Right ventricle myocardium inferior (tissue), 1 donor: ENCODE results near the gene MAPK7. TPM values are rescaled to one million over a fixed set of nuclear protein-coding genes. Genes with fewer than 3 reads are reported as not detected.
A peak's percentile ranks its signal among the peaks of the same experiment; 100 is the strongest.

Source experiments
- ATAC-seq: fragments of 200-7000 bp; cut with Tn5 transposase; one replicate; pipeline ENCODE4 v1.9.1; 2020; ENCODE audit warnings: mild to moderate bottlenecking, moderate library complexity
- DNase-seq: peaks from one replicate; pipeline ENCODE4 v3.0.0; 2021; ENCODE audit errors: missing footprints
- intact Hi-C: fragments of 100-400 bp; cut with DNase I; formaldehyde crosslinking; loops from one replicate; pipeline ENCODE4 v1.11.0; 2022
- long read RNA-seq: library from polyadenylated mRNA; unstranded; transcript quantifications from one replicate; pipeline ENCODE4 v2.0.0, GENCODE V29; 2021
- total RNA-seq: library from RNA; stranded (reverse); fragmentation: NEBNext Ultra II Directional; extraction: Animal tissue kit (Norgen Biotek cat#: 25700); gene quantifications from one replicate; pipeline ENCODE4 v1.2.1, GENCODE V29; 2021
- donor health status: DM: no; HTN: yes; CAD: no; lungs with severe emphysema.

Gene MAPK7
- 13.0 TPM for total RNA-seq
- long read RNA-seq, partial matches to known transcripts = 1 of 4 reads
- long read RNA-seq, other reads (novel, unspliced or antisense) = 1 of 4 reads

GRCh38 chr17:19378416-19379360 lies at the start of gene MAPK7:
TSS of gene MAPK7 (plus strand) at chr17:19378498. CDS start at chr17:19378901, 403 bp downstream.
- DNase-seq = no peak
- no peak for ATAC-seq
- intact Hi-C loops = loop anchor here (5.0 kb wide), 1 partner anchor 269 kb away; the partner anchor contains the start of gene ALDH3A2

GRCh38 chr17:19329136-19329535 lies 49.2 kb upstream of the MAPK7 start:
- ATAC-seq (no peak), DNase-seq (no peak)

GRCh38 chr17:19329839-19330238 lies 48.5 kb upstream of the MAPK7 start:
- intact Hi-C loops = no loop called here
- no peak for DNase-seq
- no peak for ATAC-seq

More at GRCh38 chr17:19329136-19329535, 49.2 kb upstream of the MAPK7 start:
- intact Hi-C loops = no loop called here

- DNase-seq = no peak
- intact Hi-C loops = no loop called here
- no peak for ATAC-seq
Measured at GRCh38 chr17:19330271-19330670, 48.0 kb upstream of the MAPK7 start.

GRCh38 chr17:19331134-19331533 lies 47.2 kb upstream of the MAPK7 start:
- ATAC-seq (no peak), DNase-seq (no peak)

GRCh38 chr17:19331543-19332245 lies 46.6 kb upstream of the MAPK7 start:
- ATAC-seq = no peak
- intact Hi-C loops = no loop called here
- DNase-seq = no peak

More at GRCh38 chr17:19331134-19331533, 47.2 kb upstream of the MAPK7 start:
- intact Hi-C loops = no loop called here

- DNase-seq = no peak
- intact Hi-C loops = no loop called here
- ATAC-seq = no peak
Measured at GRCh38 chr17:19332371-19333131, 45.7 kb upstream of the MAPK7 start.

- ATAC-seq = no peak
- intact Hi-C loops = no loop called here
- no peak for DNase-seq
Measured at GRCh38 chr17:19333132-19333440, 45.2 kb upstream of the MAPK7 start.

GRCh38 chr17:19333736-19334290 lies 44.5 kb upstream of the MAPK7 start:
- ATAC-seq (no peak), DNase-seq (no peak)
- intact Hi-C loops = no loop called here

GRCh38 chr17:19334331-19334730 lies 44.0 kb upstream of the MAPK7 start:
- ATAC-seq (no peak), DNase-seq (no peak)
- intact Hi-C loops = no loop called here

- ATAC-seq = no peak
- peak; percentile 32 for DNase-seq
- intact Hi-C loops = loop anchor here (2.0 kb wide), 1 partner anchor 15 kb away; no protein-coding TSS in a partner anchor
Measured at GRCh38 chr17:19335951-19336631, 42.2 kb upstream of the MAPK7 start.

- peak; percentile 35 for ATAC-seq
- intact Hi-C loops = loop anchor here (2.0 kb wide), 1 partner anchor 16 kb away; no protein-coding TSS in a partner anchor
- DNase-seq = peak; percentile 45
Measured at GRCh38 chr17:19336938-19337711, 41.2 kb upstream of the MAPK7 start.

GRCh38 chr17:19337712-19338023 lies 40.6 kb upstream of the MAPK7 start:
- peak; percentile 50 for DNase-seq
- intact Hi-C loops = loop anchor here (2.0 kb wide), 1 partner anchor 17 kb away; no protein-coding TSS in a partner anchor

GRCh38 chr17:19338031-19338990 lies 40.0 kb upstream of the MAPK7 start:
- intact Hi-C loops = no loop called here
- DNase-seq (peak; percentile 72), ATAC-seq (peak; percentile 54)

More at GRCh38 chr17:19337712-19338023, 40.6 kb upstream of the MAPK7 start:
- peak; percentile 4 for ATAC-seq

- intact Hi-C loops = no loop called here
- ATAC-seq (no peak), DNase-seq (peak; percentile 37)
Measured at GRCh38 chr17:19339341-19339815, 38.9 kb upstream of the MAPK7 start.

GRCh38 chr17:19341211-19341631 lies 37.1 kb upstream of the MAPK7 start:
- intact Hi-C loops = no loop called here
- DNase-seq = no peak
- ATAC-seq = no peak
